ENCODE data around the gene NKD1.

NKD1 gene

DNA sequence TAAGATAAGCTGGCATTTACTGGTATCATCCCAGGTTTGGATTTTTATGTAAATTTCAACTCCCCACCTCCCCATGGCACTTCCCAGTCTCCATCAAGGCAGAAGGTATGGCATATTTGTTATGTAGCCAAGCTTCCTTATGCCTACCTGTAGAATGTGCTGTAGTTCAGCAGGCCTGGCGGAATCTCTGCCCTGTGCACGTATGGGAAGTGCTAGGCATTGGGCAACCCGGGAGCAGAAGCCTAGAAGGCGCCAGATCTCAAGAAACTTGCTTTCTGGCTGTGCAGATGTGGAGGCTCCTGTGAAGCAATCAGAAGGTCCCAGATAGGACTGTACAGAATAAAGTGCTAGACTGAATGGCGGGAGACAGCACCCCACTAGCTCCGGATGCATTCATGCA lies 68.2 kb downstream of the NKD1 start:
- DNase-seq, result no peak

DNA sequence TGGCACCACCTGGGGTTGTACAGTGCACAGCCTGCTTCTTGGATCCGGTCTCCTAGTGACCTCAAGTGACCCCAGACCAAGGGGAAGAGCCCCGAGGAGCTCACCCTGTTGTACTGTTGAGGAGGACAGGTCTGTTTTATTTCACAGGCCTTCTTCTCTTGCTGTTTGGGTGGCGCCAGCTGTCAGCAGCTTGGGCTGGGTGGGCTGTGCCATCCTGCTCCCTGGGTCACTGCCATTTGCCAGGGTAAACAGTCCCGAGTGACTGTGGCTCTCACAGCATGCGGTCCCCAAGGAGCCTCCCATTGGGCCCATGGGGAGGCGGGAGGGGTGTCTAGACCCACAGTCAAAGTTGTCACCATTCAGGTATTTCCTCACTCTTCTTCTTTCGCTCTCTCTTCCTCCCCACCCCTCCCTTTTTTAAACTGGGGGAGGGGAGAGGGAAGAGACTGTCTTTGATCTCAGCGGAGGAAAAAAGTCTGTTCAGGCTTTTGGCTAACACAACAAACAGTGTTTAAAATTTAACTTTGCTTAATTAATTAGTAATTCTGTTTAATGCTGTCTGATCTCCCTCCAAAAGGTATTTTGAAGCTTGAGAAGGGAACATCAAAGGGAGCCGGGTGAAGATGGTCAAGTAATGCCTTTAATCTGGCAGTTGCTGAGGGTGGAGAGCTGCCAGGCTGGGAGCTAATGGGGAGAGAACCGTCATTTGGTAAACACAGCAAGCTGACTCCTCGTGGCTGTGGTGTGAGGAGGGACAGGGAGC lies 68.9 kb downstream of the NKD1 start:
- DNase-seq, result no peak

DNA sequence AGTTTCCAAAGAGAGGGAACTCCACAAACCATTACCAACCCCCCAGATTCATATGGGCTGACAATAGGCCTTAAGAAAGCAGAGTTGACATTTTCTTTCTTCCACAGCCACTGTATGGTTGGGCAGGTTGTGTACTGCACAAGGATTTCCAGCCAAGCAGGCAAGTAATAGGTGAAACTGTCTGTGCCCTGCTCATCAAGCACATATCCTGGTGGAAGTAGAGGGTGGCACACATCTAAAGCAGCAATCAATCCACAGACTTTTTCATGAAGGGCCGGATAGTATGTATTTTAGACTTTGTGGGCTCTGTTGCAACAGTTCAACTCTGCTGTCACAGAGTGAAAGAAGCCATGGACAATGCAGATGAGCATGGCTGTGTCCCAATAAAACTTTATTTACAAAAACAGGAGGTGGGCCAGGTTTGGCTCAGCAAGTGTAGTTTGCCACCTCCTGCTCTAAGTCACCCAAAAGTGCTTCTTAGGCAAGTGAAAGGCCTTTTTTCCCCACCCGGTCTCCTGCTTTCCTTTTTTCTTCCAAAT lies 69.5 kb downstream of the NKD1 start:
- DNase-seq, result no peak

DNA sequence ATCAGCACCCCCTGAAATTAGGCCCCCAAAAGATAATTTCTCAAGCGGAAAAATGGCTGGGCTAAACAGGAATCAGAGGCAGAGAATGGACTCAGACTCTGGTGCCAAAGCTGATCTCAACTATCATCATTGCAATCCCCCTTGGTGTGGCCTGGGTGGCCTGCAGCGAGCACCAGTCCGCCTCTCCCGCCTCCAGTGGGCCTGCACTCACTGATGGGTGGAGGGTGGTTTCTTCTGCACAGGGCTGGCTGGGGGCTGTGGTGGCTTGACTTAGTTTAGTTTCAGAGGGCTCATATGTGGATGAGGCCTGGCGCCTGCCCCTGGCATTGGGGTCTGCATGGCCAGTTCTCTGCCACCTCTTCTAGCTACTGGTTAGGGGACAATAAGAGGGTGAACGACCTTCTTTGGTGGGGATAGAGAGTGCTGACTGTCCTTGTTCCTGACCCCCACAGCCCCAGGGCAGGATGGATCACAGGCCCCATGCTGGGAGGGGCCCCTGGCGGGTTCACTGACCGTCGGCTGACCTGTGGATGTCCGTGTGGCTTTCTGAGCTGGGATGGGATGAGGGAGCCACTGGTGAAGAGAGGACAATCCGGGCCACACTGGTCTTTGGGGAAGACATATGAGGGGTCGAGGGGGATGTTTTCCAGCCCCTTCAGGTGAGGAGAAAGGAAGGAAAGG lies 70.2 kb downstream of the NKD1 start:
- no peak for DNase-seq

DNA sequence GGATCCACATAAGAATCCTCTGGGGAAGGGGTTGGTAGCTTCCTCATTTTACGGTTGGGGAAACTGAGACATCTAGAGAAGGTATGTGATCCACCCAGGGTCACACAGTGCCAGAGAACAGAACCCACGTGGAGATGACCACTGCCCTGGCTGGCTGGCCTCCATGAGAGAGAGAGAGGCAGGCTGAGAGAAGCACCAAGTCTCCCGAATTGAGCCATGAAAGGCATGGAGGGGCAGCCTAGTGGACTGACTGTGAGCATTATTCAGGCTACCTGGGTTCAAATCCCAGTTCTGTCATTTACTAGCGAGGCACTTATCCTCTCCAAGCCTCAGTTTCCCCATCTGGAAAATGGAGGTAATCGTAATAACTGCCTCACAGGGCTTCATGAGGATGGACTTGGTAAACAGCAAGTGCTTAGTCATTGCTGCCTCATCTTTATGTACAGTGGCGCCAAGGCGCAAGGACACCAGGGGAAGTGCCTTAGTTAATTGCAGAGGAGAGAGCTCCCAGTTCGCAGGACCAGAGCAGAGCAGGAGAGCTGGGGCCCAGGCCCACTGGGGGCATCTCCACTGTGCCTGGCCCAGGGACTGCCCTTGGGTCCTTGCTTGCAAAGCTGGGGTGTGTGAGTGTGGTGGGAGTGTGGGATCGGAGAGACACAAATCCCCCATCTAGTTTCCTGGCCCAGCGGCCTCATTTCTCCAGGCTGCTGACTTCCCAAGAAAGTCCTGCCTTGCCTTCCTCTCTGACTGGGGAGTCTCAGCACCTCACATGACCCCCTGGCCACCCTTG lies 71.7 kb downstream of the NKD1 start:
- no peak for DNase-seq

DNA sequence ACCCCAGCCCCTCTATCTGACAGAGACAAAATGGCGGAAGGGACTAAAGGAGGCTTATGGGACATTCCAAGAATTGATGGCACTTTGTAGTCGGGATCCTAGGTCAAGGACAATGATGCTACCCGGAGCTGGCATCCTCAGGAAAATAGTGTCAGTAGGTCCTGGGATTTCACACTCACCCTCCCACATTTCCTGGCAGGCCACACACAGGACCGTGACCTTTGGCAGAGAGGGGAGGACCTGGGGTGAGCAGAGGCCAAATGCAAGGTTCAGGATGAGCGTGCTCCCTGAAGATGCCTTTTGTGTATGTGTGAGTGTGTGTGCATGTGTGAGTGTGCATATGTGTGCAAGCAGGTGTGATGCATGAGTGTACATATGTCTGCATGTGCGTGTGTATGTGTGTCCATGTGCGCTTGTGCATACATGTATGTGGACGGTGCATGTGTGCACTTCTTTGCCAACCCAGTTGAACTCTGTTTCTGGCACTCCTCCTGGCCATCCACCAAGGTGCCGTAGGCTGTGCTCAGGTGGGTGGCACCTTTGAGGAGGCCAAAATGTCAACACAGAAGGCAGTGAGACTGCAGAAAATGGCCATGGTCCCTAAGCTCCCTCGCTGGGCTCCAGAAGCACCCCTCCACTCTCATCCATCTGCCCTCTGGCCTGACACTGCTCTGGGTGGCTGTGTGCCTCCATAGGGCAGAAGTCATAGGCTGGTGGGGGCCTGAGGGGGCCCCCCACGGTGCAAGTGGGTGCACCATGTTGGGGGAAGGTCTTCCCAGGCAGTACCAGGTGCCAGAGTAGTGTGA lies 72.7 kb downstream of the NKD1 start:
- no peak for DNase-seq

DNA sequence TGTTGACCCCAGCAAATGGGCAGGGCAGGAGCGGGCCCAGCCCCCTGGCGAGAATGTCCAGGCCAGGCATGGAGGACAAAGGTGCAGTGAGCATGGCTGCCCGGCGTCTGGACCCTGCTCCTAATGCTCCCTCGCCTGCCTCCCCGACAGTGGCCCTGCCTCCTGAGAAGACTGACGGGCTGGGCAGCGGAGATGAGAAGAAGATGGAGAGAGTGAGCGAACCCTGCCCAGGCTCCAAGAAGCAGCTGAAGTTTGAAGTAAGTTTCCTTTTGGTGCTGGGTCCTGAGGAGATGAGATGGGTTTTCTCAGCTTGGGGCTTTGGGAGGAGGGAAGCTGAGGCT lies 73.2 kb downstream of the NKD1 start:
- no peak for DNase-seq

DNA sequence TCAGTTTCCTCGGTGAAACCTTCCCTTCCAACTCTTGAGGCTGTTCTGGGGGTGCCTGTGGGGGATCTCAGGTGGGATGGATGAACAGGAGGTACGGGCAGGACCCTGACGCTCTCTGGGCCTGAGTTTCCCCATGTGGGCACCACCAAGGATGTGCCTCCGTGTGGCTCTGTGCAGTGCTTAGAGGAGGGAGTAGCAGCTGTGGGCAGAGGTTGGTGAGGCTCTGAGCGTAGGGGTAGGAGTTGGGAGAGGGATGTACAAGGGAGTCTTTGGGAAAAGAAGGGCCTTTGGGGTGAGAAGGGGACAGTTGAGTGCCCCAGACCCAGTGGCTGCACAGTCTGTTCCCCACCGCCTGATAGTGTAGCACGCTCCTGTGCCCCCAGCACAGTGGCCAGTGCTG lies 73.8 kb downstream of the NKD1 start:
- no peak for DNase-seq

DNA sequence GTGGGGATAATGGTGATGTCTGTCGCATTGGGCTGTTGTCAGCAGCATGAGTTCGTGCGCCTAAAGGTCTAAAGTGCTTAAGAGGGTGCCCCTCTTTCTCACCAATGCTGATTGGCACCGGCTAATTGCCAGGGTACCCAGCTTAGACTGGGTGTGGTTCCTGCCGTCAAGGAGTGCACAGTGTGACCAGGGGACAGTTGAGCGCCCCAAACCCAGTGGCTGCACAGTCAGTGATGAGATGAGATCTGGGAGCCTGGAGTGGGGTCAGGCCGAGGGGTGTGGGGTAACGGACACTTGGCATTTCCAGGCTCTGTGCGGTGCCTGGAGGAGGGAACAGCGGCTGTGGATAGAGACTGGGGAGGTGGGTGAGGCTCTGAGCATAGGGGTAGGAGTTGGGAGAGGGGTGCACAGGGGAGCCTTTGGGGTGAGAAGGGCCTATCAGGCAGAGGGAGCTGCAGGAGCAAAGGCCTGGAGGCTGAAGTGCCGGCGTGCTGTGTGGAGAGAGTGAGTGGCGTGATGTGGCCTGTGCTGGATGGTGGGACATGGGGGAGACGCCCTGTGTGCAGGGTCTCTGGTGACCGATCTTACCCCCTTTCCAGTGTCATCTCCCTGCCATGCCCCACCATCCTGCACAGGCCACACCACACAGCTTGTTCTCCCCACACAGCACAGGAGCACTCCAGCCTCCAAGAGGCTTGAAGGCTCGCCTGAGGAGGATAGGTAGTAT lies 74.6 kb downstream of the NKD1 start:
- DNase-seq, result no peak

DNA sequence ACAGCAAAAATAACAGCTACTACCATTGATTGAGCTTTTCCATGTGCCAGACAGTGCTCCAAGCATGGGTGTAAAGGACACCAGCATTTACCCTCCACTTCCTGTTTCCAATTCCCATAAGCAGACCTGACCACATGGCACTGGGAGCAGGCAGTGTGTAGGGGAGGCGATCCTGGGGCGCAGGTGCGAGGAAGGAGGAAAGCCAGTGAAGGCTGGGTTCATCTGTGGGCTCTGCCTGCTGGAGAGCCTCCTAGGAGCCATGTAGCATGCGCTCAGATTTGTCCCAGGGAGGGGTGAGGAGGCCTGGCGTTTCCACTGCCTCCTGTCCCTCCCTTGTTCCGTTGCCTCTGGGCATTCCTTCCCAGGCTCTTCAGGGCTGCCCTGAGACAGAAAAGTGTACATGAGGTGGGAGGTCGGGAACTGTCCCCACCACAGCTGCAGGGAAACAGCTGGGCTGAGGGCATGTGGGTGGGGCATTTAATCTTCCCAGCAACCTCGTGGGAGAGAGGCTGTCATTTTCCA lies 76.3 kb downstream of the NKD1 start:
- DNase-seq, result no peak

DNA sequence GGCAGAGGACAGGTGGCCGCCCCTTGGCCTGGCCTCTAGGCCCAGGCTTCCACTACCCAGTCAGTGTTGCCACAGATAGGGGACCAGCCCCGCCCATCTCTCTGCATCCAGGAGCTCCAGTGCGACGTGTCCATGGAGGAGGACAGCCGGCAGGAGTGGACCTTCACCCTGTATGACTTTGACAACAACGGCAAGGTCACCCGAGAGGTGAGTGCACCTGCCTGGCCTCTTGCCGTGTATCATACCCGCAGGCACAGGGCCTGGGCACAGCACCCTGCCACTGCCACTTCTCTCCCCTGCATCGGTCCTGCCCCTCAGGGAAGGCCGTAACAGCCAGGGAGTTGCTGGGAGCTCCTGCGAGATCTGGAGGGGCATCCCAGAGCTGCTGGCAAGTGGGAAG lies 77.2 kb downstream of the NKD1 start:
- DNase-seq, result no peak

DNA sequence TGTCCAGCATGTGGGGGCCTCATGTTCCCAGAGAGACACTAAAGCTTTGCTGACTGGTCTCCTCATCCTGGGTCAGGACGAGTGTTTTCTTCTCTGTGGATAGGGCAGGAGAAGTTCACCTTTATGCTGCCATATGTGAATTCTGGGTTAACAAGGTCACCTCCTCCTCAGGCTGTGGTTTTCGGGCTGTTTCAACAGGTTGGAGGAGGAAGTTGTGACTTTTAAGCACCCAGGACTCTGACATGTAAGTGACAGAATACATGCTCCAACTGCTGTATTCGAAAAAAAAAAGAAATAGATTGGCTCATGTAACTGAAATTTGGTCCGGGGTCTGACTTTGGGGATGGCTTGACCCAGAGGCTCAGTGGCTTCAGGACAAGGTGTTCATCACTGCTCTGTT lies 78.7 kb downstream of the NKD1 start:
- no peak for DNase-seq

DNA sequence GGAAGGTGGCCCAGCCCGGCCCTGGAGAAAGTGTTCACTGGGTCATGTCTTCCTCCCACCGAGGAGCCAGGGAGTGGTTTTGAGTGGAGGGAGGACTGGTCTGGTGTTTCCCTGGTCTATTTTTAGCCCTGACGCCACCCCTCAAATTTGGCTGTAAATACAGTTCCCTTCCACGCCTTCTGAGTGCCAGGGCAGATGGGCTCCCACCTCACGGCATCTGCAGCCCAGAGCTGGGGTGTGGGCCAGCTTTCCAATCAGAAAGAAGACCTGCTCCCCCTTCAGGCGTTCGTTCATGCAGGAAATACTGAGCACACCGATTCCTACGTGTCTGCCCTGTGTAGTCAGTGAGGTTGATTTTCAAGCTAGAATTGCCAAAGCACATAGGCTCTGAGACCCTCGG lies 79.2 kb downstream of the NKD1 start:
- peak; percentile 44 for DNase-seq

DNA sequence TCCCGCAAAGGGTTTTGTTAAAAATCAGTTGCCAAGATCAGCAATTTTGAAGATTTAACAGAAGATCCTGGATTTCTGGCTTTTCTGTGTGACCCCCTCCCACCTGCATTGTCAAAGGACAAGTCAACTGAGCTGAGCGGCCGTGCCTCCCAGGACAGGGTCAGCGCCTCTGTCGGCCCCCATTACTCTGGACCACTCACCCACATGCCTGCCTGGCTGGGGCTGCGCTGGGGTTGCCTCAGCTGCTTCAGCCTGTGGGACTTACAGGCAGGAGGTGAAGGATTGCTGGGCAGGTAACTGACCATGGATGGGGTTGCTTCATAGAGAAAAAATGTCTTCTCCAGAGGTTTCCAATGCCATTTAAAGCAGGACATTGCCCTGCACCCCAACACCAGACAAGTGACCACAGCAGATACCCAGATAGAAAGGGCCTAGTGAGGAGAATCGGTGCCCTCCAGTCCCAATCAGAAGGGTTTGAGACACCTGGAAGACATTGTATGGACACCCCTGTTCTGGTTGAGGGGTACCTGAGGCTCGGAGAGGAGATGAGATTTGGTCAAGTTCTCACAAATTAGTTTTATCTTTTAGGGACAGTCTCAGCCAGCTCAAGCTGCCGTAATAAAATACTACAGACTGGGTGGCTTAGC lies 80.1 kb downstream of the NKD1 start:
- DNase-seq, result no peak

DNA sequence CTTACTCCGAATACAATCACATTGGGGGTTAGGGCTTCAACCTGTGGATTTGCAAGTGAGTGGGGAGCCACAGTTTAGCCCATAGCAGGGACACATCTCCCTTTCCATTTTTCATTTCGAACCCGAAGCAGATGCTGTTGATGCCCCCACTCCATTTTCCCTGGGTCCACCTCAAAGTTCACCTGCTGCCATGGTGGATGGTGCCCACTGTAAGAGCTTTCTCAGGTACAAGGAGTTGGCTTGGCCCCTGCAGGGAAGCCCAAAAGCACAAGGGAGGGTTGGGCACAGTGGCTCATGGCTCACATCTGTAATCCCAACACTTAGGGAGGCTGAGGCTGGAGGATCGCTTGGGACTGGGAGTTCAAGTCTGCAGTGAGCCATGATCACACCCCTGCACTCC lies 81.1 kb downstream of the NKD1 start:
- no peak for DNase-seq

DNA sequence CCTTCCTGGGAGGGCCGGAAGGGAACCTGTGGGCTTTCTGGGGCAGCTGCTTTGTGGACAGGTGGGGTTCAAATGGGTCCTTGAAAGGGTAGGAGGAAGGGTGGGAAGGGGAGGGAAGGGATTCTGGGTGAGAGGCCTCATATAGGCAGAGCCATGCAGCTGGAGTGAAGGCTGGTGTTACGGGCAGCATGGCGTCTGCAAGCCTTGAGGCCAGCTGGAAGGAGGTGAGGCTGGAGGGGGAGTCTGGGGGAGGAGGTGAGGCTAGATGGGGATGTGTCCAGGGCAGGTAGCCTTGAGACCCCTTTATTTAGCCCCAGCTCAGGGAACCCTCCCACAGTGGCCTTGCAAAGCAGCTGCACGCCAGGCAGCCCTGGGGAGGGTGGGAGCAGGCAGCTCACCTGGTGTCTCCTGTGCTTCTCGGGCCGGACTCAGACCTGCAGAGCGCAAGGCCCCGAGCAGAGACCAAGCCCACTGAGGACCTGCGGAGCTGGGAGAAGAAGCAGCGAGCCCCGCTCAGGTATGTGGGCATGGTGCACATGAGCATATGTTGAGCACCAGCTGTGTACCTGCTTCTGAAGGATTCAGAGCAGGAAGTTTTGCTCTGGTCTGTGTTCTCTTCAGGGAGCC lies 82.3 kb downstream of the NKD1 start:
- no peak for DNase-seq

DNA sequence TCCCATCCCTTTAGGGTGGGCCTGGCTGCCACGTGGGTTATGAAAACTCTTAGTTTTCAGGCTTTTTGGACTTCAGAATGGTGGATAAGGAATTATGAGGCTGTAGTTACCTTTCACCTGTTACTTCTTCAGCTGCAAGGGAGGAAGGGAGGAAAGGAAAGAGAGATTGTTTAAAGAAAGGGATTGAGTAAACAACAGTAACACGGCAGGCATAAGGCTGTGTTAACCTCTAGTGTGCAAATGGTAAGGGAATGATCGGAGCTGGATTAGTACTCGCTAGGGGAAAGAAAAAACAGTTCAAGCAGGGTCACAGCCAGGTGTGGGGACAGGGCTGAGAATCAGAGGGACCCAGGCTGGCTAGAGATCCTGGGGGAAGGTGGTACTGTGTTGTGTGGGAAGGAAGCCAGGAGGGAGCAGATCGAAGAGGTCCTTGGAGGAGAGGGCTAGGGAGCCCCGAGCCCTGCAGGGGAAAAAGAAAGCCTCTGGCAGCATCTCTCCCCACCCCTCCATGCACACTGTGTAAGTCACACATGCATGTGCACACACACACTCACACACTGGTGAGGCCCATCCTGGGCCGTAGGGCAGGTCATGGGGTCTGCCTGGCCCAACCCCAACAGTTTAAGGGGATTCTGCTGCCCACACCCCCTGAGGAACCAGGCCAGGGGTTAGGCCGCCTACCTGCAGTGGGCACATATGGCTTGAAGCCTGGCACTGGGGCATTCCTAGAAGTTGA lies 83.2 kb downstream of the NKD1 start:
- no peak for DNase-seq

DNA sequence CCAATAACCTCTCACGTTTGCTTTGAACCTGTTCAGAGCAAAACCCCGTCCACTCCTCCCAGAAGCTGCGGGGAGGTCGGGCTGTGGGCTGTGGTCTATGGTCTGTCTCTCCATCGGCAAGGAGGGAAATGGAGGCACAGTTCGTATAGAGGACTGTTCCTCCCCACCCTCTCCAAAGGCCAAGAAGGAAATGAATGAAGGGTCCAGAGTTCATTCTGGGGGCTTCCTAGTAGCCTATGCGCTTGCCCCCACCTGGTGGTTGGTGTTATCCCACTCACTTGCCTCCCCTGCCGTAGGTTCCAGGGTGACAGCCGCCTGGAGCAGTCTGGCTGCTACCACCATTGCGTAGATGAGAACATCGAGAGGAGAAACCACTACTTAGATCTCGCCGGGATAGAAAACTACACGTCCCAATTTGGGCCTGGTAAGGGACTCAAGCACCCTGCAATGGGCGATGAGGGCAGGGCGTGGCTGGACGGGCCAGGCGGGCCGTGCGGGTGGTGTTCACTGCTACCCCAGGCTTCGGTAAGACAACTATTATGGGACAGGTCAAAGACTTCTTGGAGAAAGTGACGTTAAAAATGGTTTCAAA lies 83.9 kb downstream of the NKD1 start:
- no peak for DNase-seq

DNA sequence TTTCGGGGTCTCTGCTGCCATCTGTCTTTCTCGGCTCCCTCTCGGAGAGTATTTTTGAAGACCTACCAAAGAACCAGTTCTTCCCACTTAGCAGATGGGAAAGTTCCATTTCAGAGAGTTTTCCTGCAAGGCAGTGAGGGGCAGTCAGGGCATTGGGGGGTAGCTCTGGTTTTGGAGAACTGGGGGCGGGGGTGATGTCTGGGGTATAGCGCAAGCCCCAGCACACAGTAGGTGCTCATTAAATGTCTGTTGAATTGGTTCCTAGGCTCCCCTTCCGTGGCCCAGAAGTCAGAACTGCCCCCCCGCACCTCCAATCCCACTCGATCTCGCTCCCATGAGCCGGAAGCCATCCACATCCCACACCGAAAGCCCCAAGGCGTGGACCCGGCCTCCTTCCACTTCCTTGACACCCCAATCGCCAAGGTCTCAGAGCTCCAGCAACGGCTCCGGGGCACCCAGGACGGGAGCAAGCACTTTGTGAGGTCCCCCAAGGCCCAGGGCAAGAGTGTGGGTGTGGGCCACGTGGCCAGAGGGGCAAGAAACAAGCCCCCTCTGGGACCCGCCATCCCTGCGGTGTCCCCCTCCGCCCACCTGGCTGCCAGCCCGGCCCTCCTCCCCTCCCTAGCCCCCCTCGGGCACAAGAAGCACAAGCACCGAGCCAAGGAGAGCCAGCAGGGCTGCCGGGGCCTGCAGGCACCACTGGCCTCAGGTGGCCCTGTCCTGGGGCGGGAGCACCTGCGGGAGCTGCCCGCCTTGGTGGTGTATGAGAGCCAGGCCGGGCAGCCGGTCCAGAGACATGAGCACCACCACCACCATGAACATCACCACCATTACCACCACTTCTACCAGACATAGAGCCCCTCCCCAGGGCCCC lies 85.0 kb downstream of the NKD1 start:
- DNase-seq, result no peak
